Pancreas (tissue), 10 donors: Measurements from ENCODE around the gene SLC13A3. TPM values are rescaled to one million over a fixed set of nuclear protein-coding genes. Genes with fewer than 3 reads are reported as not detected.

Source experiments
- ATAC-seq, 4 donors: fragments of 200-7000 bp; cut with Tn5 transposase; one replicate each; pipeline versions ENCODE4 v1.8.0 to v1.9.1; 2020; ENCODE audit warnings: mild to moderate bottlenecking in 4 of 4, moderate library complexity in 4 of 4
- DNase-seq, 6 donors: peaks; one replicate each; pipeline ENCODE4 v3.0.0-alpha.2; 2020
- FAIRE-seq: peaks from 2 replicates; lab custom pipeline; 2012; peaks lifted over from hg19 to GRCh38; lab: Jason Lieb, UNC
- H3K27ac ChIP-seq, 4 donors: fragments of 200-600 bp; sonication (generic); 1 replicate in 3 of 4; 2 replicates in 1 of 4; pipeline versions ENCODE4 v1.5.0 to v1.8.0; 2020
- H3K27me3 ChIP-seq, 4 donors: fragments of 200-600 bp; one replicate each; pipeline ENCODE4 v1.8.0; 2021
- H3K36me3 ChIP-seq, 3 donors: fragments of 200-600 bp; sonication (generic) in 1 of 3; one replicate each; pipeline versions ENCODE4 v1.5.0 to v1.8.0; 2020 to 2021
- H3K4me1 ChIP-seq, 3 donors: fragments of 200-600 bp; one replicate each; pipeline ENCODE4 v1.8.0; 2021
- H3K4me3 ChIP-seq, 4 donors: fragments of 200-600 bp; sonication (generic) in 2 of 4; one replicate each; pipeline versions ENCODE4 v1.5.0 to v1.8.0; 2020 to 2021
- H3K9me3 ChIP-seq, 4 donors: fragments of 200-600 bp; one replicate each; pipeline ENCODE4 v1.8.0; 2021
- WGBS, 2 donors: extraction: QIAGEN DNeasy Blood & Tissue Kit; methylation state at CpG; one replicate each; pipeline ENCODE4 v1.1.7; 2013; 5-methylcytosine and 5-hydroxymethylcytosine counted together
- intact Hi-C, 3 donors: fragments of 100-400 bp; cut with DNase I; formaldehyde crosslinking; loops; one replicate each; pipeline versions ENCODE4 v1.11.1 to v1.14.2; 2022
- polyA plus RNA-seq, 2 donors: library from polyadenylated mRNA; stranded (reverse); fragments of 200-250 nt; gene quantifications; one replicate each; pipeline ENCODE4 v1.2.3, GENCODE V29; 2013
- total RNA-seq, 6 donors: library from RNA; stranded (reverse); fragmentation: NEBNext Ultra II Directional in 4 of 6; extraction: Animal tissue kit (Norgen Biotek cat#: 25700) in 4 of 6; gene quantifications; one replicate each; pipeline versions ENCODE4 v1.2.1 to v1.2.4, GENCODE V29; 2021 to 2023
- TF ChIP-seq, protein P1 (sequence below), 4 donors: fragments of 200-600 bp; sonication (generic) in 3 of 4; IDR thresholded peaks; one replicate each; pipeline versions ENCODE4 v1.5.0 to v1.8.0; 2021; ENCODE audit warnings: antibody characterized with exemption in 4 of 4
- donor health status: healthy with polysubstance abuse.
- donor health status: DM: no; HTN: no; CAD: no; lungs with moderate emphysema.
- donor health status: DM: no; HTN: no; CAD: no.
- donor health status: control.
- donor health status: control.
- donor health status: Bipolar disorder and iron deficiency.
- donor health status: DM: yes; HTN: yes; CAD: no.
- donor health status: DM: no; HTN: no; CAD: no.
- donor health status: DM: no; HTN: no; CAD: no.
- donor health status: DM: yes; HTN: yes; CAD: no.

Gene SLC13A3
- total and polyA plus RNA-seq, 8 donors = 0.68 to 7.8 (median 4.7) TPM

DNA sequence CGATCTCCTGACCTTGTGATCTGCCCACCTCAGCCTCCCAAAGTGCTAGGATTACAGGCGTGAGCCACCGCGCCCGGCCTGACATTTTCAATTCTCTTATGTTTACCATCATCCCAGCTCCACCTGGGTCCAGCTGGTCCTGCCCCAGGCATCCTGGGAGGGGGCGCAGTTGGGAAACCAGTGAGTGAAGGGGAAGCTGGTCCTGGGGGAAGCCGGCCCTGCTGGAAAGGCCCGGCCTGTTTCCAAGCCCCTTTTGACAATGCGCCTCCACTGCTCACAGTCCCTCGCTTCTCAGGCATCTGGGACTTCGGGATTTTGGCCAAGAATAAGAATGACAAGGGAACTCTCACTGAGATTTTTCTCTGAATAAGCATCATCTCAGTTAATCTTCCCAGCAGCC lies 14.2 kb downstream of the SLC13A3 start:
- no peaks in the 10 kb centered on the region for H3K9me3 ChIP-seq
- no peaks in the 10 kb centered on the region for H3K27me3 ChIP-seq
- DNase-seq (no peak), ATAC-seq (no peak), FAIRE-seq (no peak)
- no peak overlapping the region for H3K27ac ChIP-seq
- intact Hi-C loops = no loop called here
- WGBS, 2 donors = 90 to 95% methylated on average over 11 of the region's 11 CpGs
- no peak overlapping the region for H3K4me3 ChIP-seq
- H3K36me3 ChIP-seq = no peaks in the 10 kb centered on the region
- TF ChIP-seq, protein P1, sequence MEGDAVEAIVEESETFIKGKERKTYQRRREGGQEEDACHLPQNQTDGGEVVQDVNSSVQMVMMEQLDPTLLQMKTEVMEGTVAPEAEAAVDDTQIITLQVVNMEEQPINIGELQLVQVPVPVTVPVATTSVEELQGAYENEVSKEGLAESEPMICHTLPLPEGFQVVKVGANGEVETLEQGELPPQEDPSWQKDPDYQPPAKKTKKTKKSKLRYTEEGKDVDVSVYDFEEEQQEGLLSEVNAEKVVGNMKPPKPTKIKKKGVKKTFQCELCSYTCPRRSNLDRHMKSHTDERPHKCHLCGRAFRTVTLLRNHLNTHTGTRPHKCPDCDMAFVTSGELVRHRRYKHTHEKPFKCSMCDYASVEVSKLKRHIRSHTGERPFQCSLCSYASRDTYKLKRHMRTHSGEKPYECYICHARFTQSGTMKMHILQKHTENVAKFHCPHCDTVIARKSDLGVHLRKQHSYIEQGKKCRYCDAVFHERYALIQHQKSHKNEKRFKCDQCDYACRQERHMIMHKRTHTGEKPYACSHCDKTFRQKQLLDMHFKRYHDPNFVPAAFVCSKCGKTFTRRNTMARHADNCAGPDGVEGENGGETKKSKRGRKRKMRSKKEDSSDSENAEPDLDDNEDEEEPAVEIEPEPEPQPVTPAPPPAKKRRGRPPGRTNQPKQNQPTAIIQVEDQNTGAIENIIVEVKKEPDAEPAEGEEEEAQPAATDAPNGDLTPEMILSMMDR (IDR thresholded peaks at IDR 0.05) = no peak
- H3K4me1 ChIP-seq = no peaks in the 10 kb centered on the region

DNA sequence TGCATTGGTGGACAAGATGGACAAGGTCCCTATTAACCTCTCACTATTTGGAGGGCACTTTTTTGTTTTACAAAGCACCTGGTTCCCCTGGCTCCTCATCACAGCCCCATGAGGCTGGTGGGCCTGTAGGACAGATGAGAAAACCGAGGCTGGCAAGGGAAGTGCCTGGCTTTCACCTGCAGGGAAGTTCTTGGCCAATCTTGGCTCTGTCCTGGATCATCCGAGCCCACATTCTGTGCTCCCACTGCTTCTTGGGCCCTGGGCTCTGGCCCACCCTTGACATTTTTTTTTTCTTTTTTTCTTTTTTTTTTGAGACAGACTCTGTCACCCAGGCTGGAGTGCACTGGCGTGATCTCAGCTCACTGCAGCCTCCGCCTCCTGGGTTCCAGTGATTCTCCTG lies 14.7 kb downstream of the SLC13A3 start:
- H3K27ac ChIP-seq = no peak overlapping the region
- intact Hi-C loops = no loop called here
- 88 to 99% methylated on average over 4 of the region's 4 CpGs for WGBS, 2 donors
- no peaks in the 10 kb centered on the region for H3K9me3 ChIP-seq
- no peak overlapping the region for H3K4me3 ChIP-seq
- TF ChIP-seq, protein P1 (IDR thresholded peaks at IDR 0.05) = no peak
- DNase-seq (no peak), FAIRE-seq (no peak), ATAC-seq (no peak)
- H3K4me1 ChIP-seq = no peaks in the 10 kb centered on the region
- H3K27me3 ChIP-seq = no peaks in the 10 kb centered on the region
- H3K36me3 ChIP-seq = no peaks in the 10 kb centered on the region

DNA sequence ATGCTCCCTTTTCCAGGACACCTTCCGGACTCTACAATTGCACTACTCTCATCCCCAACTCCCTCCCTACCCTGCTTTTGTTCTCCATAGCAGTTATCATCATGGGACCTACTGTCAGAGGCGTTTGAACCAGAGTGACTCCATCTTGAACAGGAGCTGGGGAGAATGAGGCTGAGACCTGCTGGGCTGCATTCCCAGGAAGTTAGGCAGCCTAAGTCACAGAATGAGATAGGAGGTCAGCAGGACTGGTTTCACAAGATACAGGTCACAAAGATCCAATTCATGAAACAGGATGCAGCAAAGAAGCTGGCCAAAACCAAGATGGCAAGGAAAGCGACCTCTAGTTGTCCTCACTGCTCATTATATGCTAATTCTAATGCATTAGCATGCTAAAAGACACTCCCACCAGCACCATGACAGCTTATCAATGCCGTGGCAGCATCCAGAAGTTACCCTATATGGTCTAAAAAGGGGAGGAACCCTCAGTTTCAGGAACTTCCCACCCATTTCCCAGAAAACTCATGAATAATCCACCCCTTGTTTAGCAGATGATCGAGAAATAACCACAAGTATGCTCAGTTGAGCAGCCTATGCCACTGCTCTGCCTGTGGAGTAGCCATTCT lies 15.6 kb downstream of the SLC13A3 start:
- TF ChIP-seq, protein P1 (IDR thresholded peaks at IDR 0.05) = no peak
- Histone ChIP-seq H3K27me3 (no peaks in the 10 kb centered on the region), H3K27ac (no peak overlapping the region), H3K36me3 (no peaks in the 10 kb centered on the region), H3K9me3 (no peaks in the 10 kb centered on the region), H3K4me1 (no peaks in the 10 kb centered on the region), H3K4me3 (no peak overlapping the region)
- intact Hi-C loops = no loop called here
- DNase-seq = no peak
- WGBS, 2 donors = 85 to 94% methylated on average over 5 of the region's 5 CpGs
- FAIRE-seq = no peak
- ATAC-seq = no peak

DNA sequence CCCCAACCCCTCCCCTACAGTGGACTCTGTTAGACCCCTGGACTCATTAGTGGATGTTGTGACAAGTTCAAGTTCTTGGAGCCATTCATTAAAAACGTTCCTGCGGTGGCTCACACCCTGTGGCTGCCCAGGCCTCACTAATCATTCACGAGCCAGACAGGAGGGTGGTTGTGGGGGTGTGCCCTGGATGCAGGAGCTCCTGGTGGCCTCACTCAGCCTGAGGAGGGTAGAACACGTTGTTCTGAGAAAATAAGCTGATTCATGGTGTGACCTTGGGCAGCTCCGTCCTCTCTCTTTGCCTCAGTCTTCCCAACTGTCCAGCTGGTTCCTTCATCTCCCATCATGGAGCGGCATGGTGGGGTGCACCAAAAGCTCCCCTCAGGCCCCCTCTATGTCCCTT lies 16.7 kb downstream of the SLC13A3 start:
- 61 to 66% methylated on average over 6 of the region's 6 CpGs for WGBS, 2 donors
- H3K9me3 ChIP-seq = no peaks in the 10 kb centered on the region
- H3K36me3 ChIP-seq = no peaks in the 10 kb centered on the region
- H3K4me1 ChIP-seq = no peaks in the 10 kb centered on the region
- H3K27me3 ChIP-seq = no peaks in the 10 kb centered on the region
- DNase-seq (no peak), ATAC-seq (no peak), FAIRE-seq (no peak)
- intact Hi-C loops = no loop called here
- H3K4me3 ChIP-seq = no peak overlapping the region
- H3K27ac ChIP-seq = no peak overlapping the region
- TF ChIP-seq, protein P1 (IDR thresholded peaks at IDR 0.05) = no peak

DNA sequence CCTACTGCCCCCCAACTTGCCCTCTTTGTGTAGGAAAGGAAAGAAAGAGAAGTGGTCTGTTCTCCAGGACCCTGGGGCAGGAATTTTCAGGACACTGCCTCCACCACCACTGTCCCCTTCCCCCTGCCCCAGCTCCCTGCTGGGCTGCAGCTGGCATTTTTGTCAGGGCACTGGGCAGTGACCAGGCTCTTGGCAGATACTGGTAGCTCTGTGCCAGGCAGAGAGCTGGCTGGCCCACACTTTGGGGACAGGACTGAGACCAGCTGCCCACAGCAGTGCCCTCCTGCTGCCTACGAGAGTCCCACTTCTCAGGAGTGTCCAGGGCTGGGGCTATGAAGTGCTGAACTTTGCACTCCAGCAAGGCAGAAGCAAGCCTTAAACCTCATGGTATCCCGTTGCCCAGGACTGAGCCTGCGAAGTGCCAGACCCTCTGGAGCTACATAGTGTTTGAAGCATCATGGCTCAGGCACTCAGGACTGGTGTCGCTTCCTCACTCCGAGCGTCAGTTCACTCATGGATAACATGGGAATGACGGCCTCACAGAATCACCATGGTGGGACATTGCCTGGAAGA lies 19.3 kb downstream of the SLC13A3 start:
- H3K4me1 ChIP-seq = no peaks in the 10 kb centered on the region
- H3K4me3 ChIP-seq = no peak overlapping the region
- DNase-seq (no peak), ATAC-seq (peak in 1 of 4 donors; percentile 18), FAIRE-seq (no peak)
- no peaks in the 10 kb centered on the region for H3K36me3 ChIP-seq
- H3K27ac ChIP-seq = no peak overlapping the region
- H3K27me3 ChIP-seq = no peaks in the 10 kb centered on the region
- intact Hi-C loops = no loop called here
- WGBS, 2 donors = 73 to 82% methylated on average over 7 of the region's 7 CpGs
- TF ChIP-seq, protein P1 (IDR thresholded peaks at IDR 0.05) = no peak
- no peaks in the 10 kb centered on the region for H3K9me3 ChIP-seq
